Adrenal gland (tissue), 5 donors: Measurements from ENCODE around the gene RASL10A.

Experiments
- POLR2A ChIP-seq, 2 donors: fragments of 450-650 bp; IDR thresholded peaks; one replicate each; pipeline ENCODE4 v1.6.1; 2017; ENCODE audit warnings: antibody characterized with exemption in 2 of 2, mild to moderate bottlenecking in 2 of 2, moderate library complexity in 1 of 2
- TF ChIP-seq, protein P1 (sequence below), 6 experiments: fragments of 450-650 bp in 4 of 6; fragments of 200-600 bp in 2 of 6; sonication (generic) in 1 of 6; IDR thresholded peaks; 1 replicate in 5 of 6; 2 replicates in 1 of 6; pipeline versions ENCODE4 v1.5.1 to v1.8.0; 2016 to 2021; ENCODE audit warnings: antibody characterized with exemption in 6 of 6, mild to moderate bottlenecking in 2 of 6, moderate library complexity in 1 of 6
- donor health status: DM: no; HTN: no; CAD: no.

- TF ChIP-seq, protein P1, sequence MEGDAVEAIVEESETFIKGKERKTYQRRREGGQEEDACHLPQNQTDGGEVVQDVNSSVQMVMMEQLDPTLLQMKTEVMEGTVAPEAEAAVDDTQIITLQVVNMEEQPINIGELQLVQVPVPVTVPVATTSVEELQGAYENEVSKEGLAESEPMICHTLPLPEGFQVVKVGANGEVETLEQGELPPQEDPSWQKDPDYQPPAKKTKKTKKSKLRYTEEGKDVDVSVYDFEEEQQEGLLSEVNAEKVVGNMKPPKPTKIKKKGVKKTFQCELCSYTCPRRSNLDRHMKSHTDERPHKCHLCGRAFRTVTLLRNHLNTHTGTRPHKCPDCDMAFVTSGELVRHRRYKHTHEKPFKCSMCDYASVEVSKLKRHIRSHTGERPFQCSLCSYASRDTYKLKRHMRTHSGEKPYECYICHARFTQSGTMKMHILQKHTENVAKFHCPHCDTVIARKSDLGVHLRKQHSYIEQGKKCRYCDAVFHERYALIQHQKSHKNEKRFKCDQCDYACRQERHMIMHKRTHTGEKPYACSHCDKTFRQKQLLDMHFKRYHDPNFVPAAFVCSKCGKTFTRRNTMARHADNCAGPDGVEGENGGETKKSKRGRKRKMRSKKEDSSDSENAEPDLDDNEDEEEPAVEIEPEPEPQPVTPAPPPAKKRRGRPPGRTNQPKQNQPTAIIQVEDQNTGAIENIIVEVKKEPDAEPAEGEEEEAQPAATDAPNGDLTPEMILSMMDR (IDR thresholded peaks at IDR 0.05) = no peak
- no peak for TF ChIP-seq POLR2A (IDR thresholded peaks at IDR 0.05)
Measured at GRCh38 chr22:29328055-29328454, 12.6 kb upstream of the RASL10A start.
